Lower lobe of right lung (tissue), 2 donors: ENCODE data around the gene CDKN2C. TPM values are rescaled to one million over a fixed set of nuclear protein-coding genes. Genes with fewer than 3 reads are reported as not detected.

Experiments
- ATAC-seq, 2 donors: fragments of 200-7000 bp; cut with Tn5 transposase; one replicate each; pipeline ENCODE4 v1.9.1; 2020 to 2022; ENCODE audit warnings: mild to moderate bottlenecking in 2 of 2, moderate library complexity in 2 of 2
- DNase-seq: peaks from one replicate; pipeline ENCODE4 v3.0.0-alpha.2; 2020
- H3K27ac ChIP-seq: fragments of 200-600 bp; one replicate; pipeline ENCODE4 v1.8.0; 2022
- H3K27me3 ChIP-seq: fragments of 200-600 bp; one replicate; pipeline ENCODE4 v1.8.0; 2022; ENCODE audit warnings: low read depth
- H3K36me3 ChIP-seq: fragments of 200-600 bp; one replicate; pipeline ENCODE4 v1.8.0; 2022; ENCODE audit warnings: mild to moderate bottlenecking
- H3K4me1 ChIP-seq: fragments of 200-600 bp; one replicate; pipeline ENCODE4 v1.8.0; 2022
- H3K4me3 ChIP-seq: fragments of 200-600 bp; one replicate; pipeline ENCODE4 v1.8.0; 2022; ENCODE audit warnings: mild to moderate bottlenecking
- H3K9me3 ChIP-seq: fragments of 200-600 bp; one replicate; pipeline ENCODE4 v1.8.0; 2022
- CTCF ChIP-seq: fragments of 200-600 bp; IDR thresholded peaks from one replicate; pipeline ENCODE4 v1.8.0; 2022; ENCODE audit warnings: antibody characterized with exemption, mild to moderate bottlenecking
- intact Hi-C: fragments of 100-400 bp; cut with DNase I; formaldehyde crosslinking; loops from one replicate; pipeline ENCODE4 v1.11.0; 2022
- total RNA-seq: library from RNA; stranded (reverse); fragmentation: NEBNext Ultra II Directional; extraction: Animal tissue kit (Norgen Biotek cat#: 25700); gene quantifications from one replicate; pipeline ENCODE4 v1.2.1, GENCODE V29; 2021
- donor health status: DM: no; HTN: yes; CAD: no; lungs with severe emphysema.

The CDKN2C gene
- total RNA-seq, 1 donor from 2014 or later: 9.2 TPM

GRCh38 chr1:50978852-50979781, 9.1 kb downstream of the CDKN2C start:
- ATAC-seq (peak in 1 of 2 donors; percentile 31), DNase-seq (no peak)
- intact Hi-C loops: no loop called here
- TF ChIP-seq CTCF: no peak
- Histone ChIP-seq H3K4me1 (peaks cover 10% of the 10 kb centered on the region), H3K9me3 (no peaks in the 10 kb centered on the region), H3K27me3 (no peaks in the 10 kb centered on the region), H3K4me3 (peak overlapping the region; percentile 77), H3K36me3 (no peaks in the 10 kb centered on the region), H3K27ac (peak overlapping the region; percentile 91)

GRCh38 chr1:50979937-50980336, 9.9 kb downstream of the CDKN2C start:
- ATAC-seq (no peak), DNase-seq (no peak)
- no peaks in the 10 kb centered on the region for H3K36me3 ChIP-seq
- H3K4me1 ChIP-seq: peaks cover 10% of the 10 kb centered on the region
- no peak for TF ChIP-seq CTCF
- H3K9me3 ChIP-seq: no peaks in the 10 kb centered on the region
- intact Hi-C loops: no loop called here
- H3K4me3 ChIP-seq: no peak overlapping the region
- H3K27ac ChIP-seq: peak overlapping the region; percentile 7
- no peaks in the 10 kb centered on the region for H3K27me3 ChIP-seq

GRCh38 chr1:50980505-50980904, 10.5 kb downstream of the CDKN2C start:
- H3K27ac ChIP-seq: peak overlapping the region; percentile 7
- intact Hi-C loops: no loop called here
- no peaks in the 10 kb centered on the region for H3K9me3 ChIP-seq
- H3K27me3 ChIP-seq: no peaks in the 10 kb centered on the region
- H3K36me3 ChIP-seq: no peaks in the 10 kb centered on the region
- no peak for ATAC-seq
- peaks cover 10% of the 10 kb centered on the region for H3K4me1 ChIP-seq
- TF ChIP-seq CTCF: no peak
- H3K4me3 ChIP-seq: no peak overlapping the region
- DNase-seq: no peak

GRCh38 chr1:50981741-50982140, 11.7 kb downstream of the CDKN2C start:
- H3K27me3 ChIP-seq: no peaks in the 10 kb centered on the region
- H3K4me3 ChIP-seq: no peak overlapping the region
- H3K9me3 ChIP-seq: no peaks in the 10 kb centered on the region
- peaks cover 1% of the 10 kb centered on the region for H3K4me1 ChIP-seq
- no peaks in the 10 kb centered on the region for H3K36me3 ChIP-seq
- ATAC-seq (no peak), DNase-seq (no peak)
- TF ChIP-seq CTCF: no peak
- no peak overlapping the region for H3K27ac ChIP-seq
- intact Hi-C loops: no loop called here

GRCh38 chr1:50982611-50983010, 12.6 kb downstream of the CDKN2C start:
- no peak overlapping the region for H3K4me3 ChIP-seq
- H3K27ac ChIP-seq: no peak overlapping the region
- no peak for ATAC-seq
- no peaks in the 10 kb centered on the region for H3K27me3 ChIP-seq
- intact Hi-C loops: no loop called here
- TF ChIP-seq CTCF: no peak
- no peaks in the 10 kb centered on the region for H3K36me3 ChIP-seq
- no peaks in the 10 kb centered on the region for H3K9me3 ChIP-seq
- DNase-seq: no peak
- no peaks in the 10 kb centered on the region for H3K4me1 ChIP-seq
